ENCODE data around the gene STAT1.

STAT1 gene

DNA sequence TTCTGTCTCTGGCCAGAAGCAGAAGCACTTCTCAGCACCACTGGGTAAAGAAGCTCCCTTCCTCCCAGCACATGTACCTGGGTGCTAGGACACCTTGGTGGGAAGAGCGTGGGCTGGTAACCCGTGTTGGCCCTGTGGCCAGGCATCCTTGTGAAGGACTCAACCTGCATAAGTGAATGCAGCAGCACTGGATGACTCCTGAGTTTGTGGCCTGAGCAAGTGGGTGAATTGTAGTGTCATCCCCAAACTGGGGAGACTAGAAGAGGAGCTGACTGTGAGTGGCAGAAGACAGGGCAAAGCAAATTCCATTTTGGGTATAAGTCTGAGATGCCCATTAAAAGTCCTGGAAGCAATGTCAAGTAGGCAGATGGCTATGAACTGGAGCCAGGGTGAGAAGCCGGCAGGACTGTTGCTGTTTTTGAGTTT, 63.4 kb downstream of the STAT1 start:
- Histone ChIP-seq H3K4me3 (ENCODE audit: low read depth in 1 of 5, low read length in 5 of 5) (no peak overlapping the region), H3K36me3 (ENCODE audit: control insufficient read depth in 5 of 5, insufficient read depth in 5 of 5, low read length in 5 of 5) (no peaks in the 10 kb centered on the region), H3K27me3 (ENCODE audit: control insufficient read depth in 5 of 5, insufficient read depth in 4 of 5, low read length in 5 of 5) (no peaks in the 10 kb centered on the region), H3K27ac (ENCODE audit: low read depth, low read length) (no peak overlapping the region), H3K9me3 (ENCODE audit: control insufficient read depth in 5 of 5, low read length in 5 of 5) (no peaks in the 10 kb centered on the region), H3K9ac (ENCODE audit: low read length in 5 of 5) (no peak overlapping the region), H3K4me1 (ENCODE audit: control insufficient read depth in 5 of 5, insufficient read depth in 5 of 5, low read length in 5 of 5) (peaks cover 0 to 17% (median 14%) of the 10 kb centered on the region in 5 donors)

DNA sequence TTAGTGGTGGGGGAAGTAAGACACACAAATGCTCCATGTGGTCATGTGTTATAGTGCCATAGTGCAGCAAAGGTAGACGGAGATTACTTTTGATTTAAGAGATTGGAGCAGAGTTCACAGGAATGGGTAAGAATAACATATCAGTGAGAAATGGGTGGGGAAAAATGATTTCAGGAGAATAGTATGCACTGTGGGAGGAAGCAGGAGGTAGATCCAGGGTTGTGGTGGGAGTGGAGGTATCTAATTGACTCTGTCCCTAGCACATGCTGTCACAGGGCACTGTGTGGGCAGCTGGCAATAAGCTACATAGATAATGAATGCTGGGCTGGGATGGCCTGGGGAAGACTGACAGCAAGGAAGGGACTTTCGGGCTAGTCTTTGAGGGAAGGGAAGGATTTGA, 65.3 kb downstream of the STAT1 start:
- H3K9me3 ChIP-seq (ENCODE audit: control insufficient read depth in 5 of 5, low read length in 5 of 5): no peaks in the 10 kb centered on the region
- H3K4me3 ChIP-seq (ENCODE audit: low read depth in 1 of 5, low read length in 5 of 5): no peak overlapping the region
- peaks cover 0 to 18% (median 14%) of the 10 kb centered on the region in 5 donors for H3K4me1 ChIP-seq (ENCODE audit: control insufficient read depth in 5 of 5, insufficient read depth in 5 of 5, low read length in 5 of 5)
- no peaks in the 10 kb centered on the region for H3K36me3 ChIP-seq (ENCODE audit: control insufficient read depth in 5 of 5, insufficient read depth in 5 of 5, low read length in 5 of 5)
- no peak overlapping the region for H3K27ac ChIP-seq (ENCODE audit: low read depth, low read length)
- no peaks in the 10 kb centered on the region for H3K27me3 ChIP-seq (ENCODE audit: control insufficient read depth in 5 of 5, insufficient read depth in 4 of 5, low read length in 5 of 5)
- H3K9ac ChIP-seq (ENCODE audit: low read length in 5 of 5): no peak overlapping the region

DNA sequence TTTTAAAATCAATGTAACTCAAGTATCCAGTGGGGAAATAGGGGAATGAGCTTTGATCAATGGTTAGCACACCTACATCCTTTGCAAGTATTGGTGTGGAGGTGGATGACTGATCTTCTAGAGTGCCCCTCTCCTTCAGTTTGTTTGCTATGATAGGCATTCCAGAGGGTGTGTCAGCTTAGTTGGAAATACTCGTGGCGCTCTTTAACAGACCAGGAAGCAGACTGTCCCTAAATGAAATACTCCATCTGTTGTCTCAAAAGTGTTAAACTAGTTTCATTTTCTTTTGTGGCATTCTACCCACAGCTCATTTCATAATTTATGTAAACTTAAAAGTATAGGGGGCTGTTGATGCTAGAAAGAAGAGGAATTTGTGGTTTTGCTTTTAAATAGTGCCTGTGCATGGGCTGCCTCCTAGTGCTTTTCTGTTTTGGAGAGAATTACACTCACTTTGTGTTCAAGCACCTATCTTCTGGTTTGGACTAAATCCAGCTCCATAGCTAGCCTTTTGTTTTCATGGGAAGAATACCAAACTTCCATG, 66.2 kb downstream of the STAT1 start:
- Histone ChIP-seq H3K4me1 (ENCODE audit: control insufficient read depth in 5 of 5, insufficient read depth in 5 of 5, low read length in 5 of 5) (peaks cover 0 to 18% (median 14%) of the 10 kb centered on the region in 5 donors), H3K27me3 (ENCODE audit: control insufficient read depth in 5 of 5, insufficient read depth in 4 of 5, low read length in 5 of 5) (no peaks in the 10 kb centered on the region), H3K4me3 (ENCODE audit: low read depth in 1 of 5, low read length in 5 of 5) (peak overlapping the region in 1 of 5 donors; percentile 38), H3K36me3 (ENCODE audit: control insufficient read depth in 5 of 5, insufficient read depth in 5 of 5, low read length in 5 of 5) (no peaks in the 10 kb centered on the region), H3K9me3 (ENCODE audit: control insufficient read depth in 5 of 5, low read length in 5 of 5) (no peaks in the 10 kb centered on the region), H3K9ac (ENCODE audit: low read length in 5 of 5) (peak overlapping the region in 2 of 5 donors; percentile 26 to 32), H3K27ac (ENCODE audit: low read depth, low read length) (no peak overlapping the region)

DNA sequence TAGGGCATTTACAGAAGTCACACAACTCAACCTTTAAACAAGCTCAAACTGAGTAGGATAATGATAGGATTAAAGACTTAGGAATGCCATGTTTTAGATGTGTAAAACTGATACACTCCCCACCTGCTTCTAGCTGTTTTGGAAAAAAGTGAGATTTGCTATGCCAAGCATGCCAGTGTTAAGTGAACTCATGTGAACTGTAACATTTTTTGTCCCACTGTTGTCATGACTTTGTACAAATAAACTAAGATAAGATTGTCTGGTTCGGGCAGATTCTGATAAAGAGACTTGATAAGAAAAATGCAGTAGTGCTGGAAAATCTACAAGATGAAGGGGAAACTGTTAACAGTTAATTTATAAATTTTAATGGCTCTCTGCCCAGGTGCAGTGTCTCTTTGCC, 66.8 kb downstream of the STAT1 start:
- no peaks in the 10 kb centered on the region for H3K36me3 ChIP-seq (ENCODE audit: control insufficient read depth in 5 of 5, insufficient read depth in 5 of 5, low read length in 5 of 5)
- peaks cover 0 to 18% (median 14%) of the 10 kb centered on the region in 5 donors for H3K4me1 ChIP-seq (ENCODE audit: control insufficient read depth in 5 of 5, insufficient read depth in 5 of 5, low read length in 5 of 5)
- H3K9ac ChIP-seq (ENCODE audit: low read length in 5 of 5): no peak overlapping the region
- H3K9me3 ChIP-seq (ENCODE audit: control insufficient read depth in 5 of 5, low read length in 5 of 5): no peaks in the 10 kb centered on the region
- H3K27me3 ChIP-seq (ENCODE audit: control insufficient read depth in 5 of 5, insufficient read depth in 4 of 5, low read length in 5 of 5): no peaks in the 10 kb centered on the region
- H3K4me3 ChIP-seq (ENCODE audit: low read depth in 1 of 5, low read length in 5 of 5): no peak overlapping the region
- no peak overlapping the region for H3K27ac ChIP-seq (ENCODE audit: low read depth, low read length)

DNA sequence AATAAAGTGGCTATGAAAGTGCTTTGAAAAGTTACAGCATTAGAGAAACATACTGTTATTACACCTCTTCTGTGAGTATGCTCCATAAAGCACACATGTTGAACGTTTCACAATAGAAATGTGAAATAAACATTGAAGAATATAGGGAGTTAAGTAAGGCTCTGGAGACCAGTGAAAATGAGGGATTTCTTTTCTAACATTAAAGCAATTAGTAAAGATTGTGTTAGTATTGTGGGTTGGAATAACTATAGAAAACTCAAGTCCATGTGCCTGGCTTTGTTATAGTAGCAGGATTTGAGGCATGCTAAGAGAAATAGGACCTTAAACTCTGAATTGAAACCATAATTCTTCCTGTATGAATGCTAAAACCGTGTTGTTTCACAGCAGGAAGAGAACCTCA, 70.3 kb downstream of the STAT1 start:
- Histone ChIP-seq H3K27me3 (ENCODE audit: control insufficient read depth in 5 of 5, insufficient read depth in 4 of 5, low read length in 5 of 5) (no peaks in the 10 kb centered on the region), H3K4me3 (ENCODE audit: low read depth in 1 of 5, low read length in 5 of 5) (no peak overlapping the region), H3K9me3 (ENCODE audit: control insufficient read depth in 5 of 5, low read length in 5 of 5) (no peaks in the 10 kb centered on the region), H3K4me1 (ENCODE audit: control insufficient read depth in 5 of 5, insufficient read depth in 5 of 5, low read length in 5 of 5) (peaks cover 0 to 23% (median 19%) of the 10 kb centered on the region in 5 donors), H3K27ac (ENCODE audit: low read depth, low read length) (no peak overlapping the region), H3K36me3 (ENCODE audit: control insufficient read depth in 5 of 5, insufficient read depth in 5 of 5, low read length in 5 of 5) (no peaks in the 10 kb centered on the region), H3K9ac (ENCODE audit: low read length in 5 of 5) (no peak overlapping the region)

DNA sequence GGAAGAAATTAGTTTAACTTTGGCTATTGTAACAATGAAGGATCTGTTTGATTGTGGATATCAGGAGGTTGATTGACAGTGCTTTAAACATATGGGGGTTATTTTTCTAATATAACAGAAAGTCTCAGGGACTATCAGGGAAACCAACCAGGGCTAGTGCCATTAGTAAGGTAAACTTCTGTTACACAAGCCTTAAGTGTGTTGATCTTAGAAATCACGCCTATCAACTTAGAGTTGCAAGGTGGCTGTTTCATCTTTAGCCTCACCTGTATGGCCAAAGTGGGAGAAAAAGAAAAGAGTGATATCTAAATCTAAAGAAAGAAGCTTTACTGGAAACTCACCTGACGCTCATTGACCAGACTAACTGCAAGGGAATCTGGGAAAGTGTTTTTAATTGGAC, 71.3 kb downstream of the STAT1 start:
- H3K4me1 ChIP-seq (ENCODE audit: control insufficient read depth in 5 of 5, insufficient read depth in 5 of 5, low read length in 5 of 5): peaks cover 0 to 22% (median 13%) of the 10 kb centered on the region in 5 donors
- H3K4me3 ChIP-seq (ENCODE audit: low read depth in 1 of 5, low read length in 5 of 5): no peak overlapping the region
- H3K9ac ChIP-seq (ENCODE audit: low read length in 5 of 5): no peak overlapping the region
- H3K36me3 ChIP-seq (ENCODE audit: control insufficient read depth in 5 of 5, insufficient read depth in 5 of 5, low read length in 5 of 5): no peaks in the 10 kb centered on the region
- H3K27ac ChIP-seq (ENCODE audit: low read depth, low read length): no peak overlapping the region
- no peaks in the 10 kb centered on the region for H3K27me3 ChIP-seq (ENCODE audit: control insufficient read depth in 5 of 5, insufficient read depth in 4 of 5, low read length in 5 of 5)
- H3K9me3 ChIP-seq (ENCODE audit: control insufficient read depth in 5 of 5, low read length in 5 of 5): no peaks in the 10 kb centered on the region

DNA sequence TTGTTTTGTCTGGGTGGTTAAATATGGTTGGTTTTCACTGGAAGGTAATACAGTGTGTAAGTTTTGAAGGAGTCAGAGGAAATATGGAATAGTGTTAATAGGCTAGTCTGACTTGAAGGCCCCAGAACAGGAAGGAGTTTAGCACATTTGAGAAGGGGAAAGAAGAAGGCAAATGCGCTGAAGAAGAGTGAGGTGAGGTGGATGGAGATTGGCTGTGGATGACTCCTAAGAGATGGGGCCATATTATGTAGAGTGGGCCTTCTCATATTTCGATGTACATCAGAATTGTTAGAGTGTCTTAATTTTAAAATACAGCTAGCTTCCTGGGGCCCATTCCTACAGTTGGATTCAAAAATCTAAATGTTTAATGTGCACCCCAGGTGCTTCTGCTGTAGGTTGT, 72.4 kb downstream of the STAT1 start:
- Histone ChIP-seq H3K4me3 (ENCODE audit: low read depth in 1 of 5, low read length in 5 of 5) (no peak overlapping the region), H3K9me3 (ENCODE audit: control insufficient read depth in 5 of 5, low read length in 5 of 5) (no peaks in the 10 kb centered on the region), H3K4me1 (ENCODE audit: control insufficient read depth in 5 of 5, insufficient read depth in 5 of 5, low read length in 5 of 5) (peaks cover 0 to 18% (median 8%) of the 10 kb centered on the region in 5 donors), H3K9ac (ENCODE audit: low read length in 5 of 5) (no peak overlapping the region), H3K36me3 (ENCODE audit: control insufficient read depth in 5 of 5, insufficient read depth in 5 of 5, low read length in 5 of 5) (no peaks in the 10 kb centered on the region), H3K27me3 (ENCODE audit: control insufficient read depth in 5 of 5, insufficient read depth in 4 of 5, low read length in 5 of 5) (no peaks in the 10 kb centered on the region), H3K27ac (ENCODE audit: low read depth, low read length) (no peak overlapping the region)

DNA sequence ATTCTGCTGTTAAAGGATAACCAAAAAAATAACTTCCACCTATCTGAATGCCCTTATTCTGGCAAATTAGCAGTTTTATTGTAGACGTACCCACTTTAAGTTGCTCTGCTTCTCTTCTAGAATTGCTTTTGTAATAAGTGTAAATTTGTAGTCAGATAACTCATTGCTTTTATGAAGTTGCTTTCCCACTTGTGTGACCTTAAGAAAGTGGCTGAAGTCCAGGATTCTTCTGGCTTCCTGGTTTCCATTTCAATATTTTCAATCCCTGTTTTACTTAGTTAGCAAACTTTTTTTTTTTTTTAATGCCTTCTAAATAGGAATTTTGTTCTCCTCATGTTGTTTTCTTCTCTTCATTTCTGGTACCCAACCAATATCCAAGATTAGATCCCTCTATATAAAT, 73.5 kb downstream of the STAT1 start:
- H3K27me3 ChIP-seq (ENCODE audit: control insufficient read depth in 5 of 5, insufficient read depth in 4 of 5, low read length in 5 of 5): no peaks in the 10 kb centered on the region
- H3K9me3 ChIP-seq (ENCODE audit: control insufficient read depth in 5 of 5, low read length in 5 of 5): no peaks in the 10 kb centered on the region
- no peak overlapping the region for H3K27ac ChIP-seq (ENCODE audit: low read depth, low read length)
- peaks cover 0 to 18% (median 8%) of the 10 kb centered on the region in 5 donors for H3K4me1 ChIP-seq (ENCODE audit: control insufficient read depth in 5 of 5, insufficient read depth in 5 of 5, low read length in 5 of 5)
- no peak overlapping the region for H3K4me3 ChIP-seq (ENCODE audit: low read depth in 1 of 5, low read length in 5 of 5)
- no peak overlapping the region for H3K9ac ChIP-seq (ENCODE audit: low read length in 5 of 5)
- peaks cover 0 to 6% (median 0%) of the 10 kb centered on the region in 5 donors for H3K36me3 ChIP-seq (ENCODE audit: control insufficient read depth in 5 of 5, insufficient read depth in 5 of 5, low read length in 5 of 5)

DNA sequence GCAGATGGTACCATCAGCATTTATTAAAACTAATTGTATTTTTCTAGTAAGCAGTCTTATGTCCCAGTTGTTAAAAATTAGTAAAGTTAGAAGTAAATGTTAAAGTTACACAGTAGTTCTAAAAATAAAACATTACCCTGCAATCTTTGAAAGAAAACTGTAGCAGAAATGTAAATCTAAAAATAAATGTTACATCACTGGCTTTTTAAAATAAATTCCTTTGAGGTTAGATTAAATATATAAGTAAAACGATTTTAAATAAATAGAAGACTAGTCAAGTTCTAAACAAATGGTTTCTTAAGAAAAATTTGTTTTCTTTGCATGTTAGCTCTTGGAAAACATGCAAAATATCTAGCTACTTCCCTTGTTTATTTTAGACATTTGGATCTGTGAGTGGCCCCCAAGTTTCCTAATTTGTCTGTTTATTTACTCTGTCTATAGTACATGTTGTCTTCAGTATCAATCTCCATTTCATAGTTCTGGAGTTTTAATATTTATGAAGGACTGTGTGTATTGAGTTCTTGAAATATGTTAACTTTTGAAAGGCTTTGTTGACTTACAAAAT, 75.1 kb downstream of the STAT1 start:
- H3K4me3 ChIP-seq (ENCODE audit: low read depth in 1 of 5, low read length in 5 of 5): no peak overlapping the region
- no peaks in the 10 kb centered on the region for H3K27me3 ChIP-seq (ENCODE audit: control insufficient read depth in 5 of 5, insufficient read depth in 4 of 5, low read length in 5 of 5)
- H3K9ac ChIP-seq (ENCODE audit: low read length in 5 of 5): no peak overlapping the region
- no peak overlapping the region for H3K27ac ChIP-seq (ENCODE audit: low read depth, low read length)
- H3K9me3 ChIP-seq (ENCODE audit: control insufficient read depth in 5 of 5, low read length in 5 of 5): no peaks in the 10 kb centered on the region
- peaks cover 0 to 13% (median 0%) of the 10 kb centered on the region in 5 donors for H3K36me3 ChIP-seq (ENCODE audit: control insufficient read depth in 5 of 5, insufficient read depth in 5 of 5, low read length in 5 of 5)
- H3K4me1 ChIP-seq (ENCODE audit: control insufficient read depth in 5 of 5, insufficient read depth in 5 of 5, low read length in 5 of 5): peaks cover 0 to 18% (median 6%) of the 10 kb centered on the region in 5 donors

DNA sequence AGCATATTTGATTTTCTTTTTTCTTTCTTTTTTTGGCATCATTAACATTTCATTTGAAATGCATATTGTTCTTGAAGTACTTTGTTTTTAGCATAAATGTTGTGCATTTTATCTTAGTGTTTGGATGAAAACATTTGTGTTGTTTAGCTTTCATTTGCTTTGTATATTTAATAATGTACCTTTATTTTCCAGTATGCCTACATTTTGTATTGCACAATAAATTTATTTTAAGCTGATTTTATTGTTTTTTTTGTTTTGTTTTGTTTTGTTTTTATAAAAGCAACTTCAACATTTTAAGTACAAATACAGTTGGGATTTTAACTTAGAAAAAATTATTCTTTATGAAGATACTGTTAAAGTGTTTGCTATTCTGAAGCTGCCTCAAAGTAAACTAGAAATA, 78.9 kb downstream of the STAT1 start:
- no peak overlapping the region for H3K9ac ChIP-seq (ENCODE audit: low read length in 5 of 5)
- H3K4me3 ChIP-seq (ENCODE audit: low read depth in 1 of 5, low read length in 5 of 5): no peak overlapping the region
- no peak overlapping the region for H3K27ac ChIP-seq (ENCODE audit: low read depth, low read length)
- peaks cover 0 to 8% (median 3%) of the 10 kb centered on the region in 5 donors for H3K4me1 ChIP-seq (ENCODE audit: control insufficient read depth in 5 of 5, insufficient read depth in 5 of 5, low read length in 5 of 5)
- H3K27me3 ChIP-seq (ENCODE audit: control insufficient read depth in 5 of 5, insufficient read depth in 4 of 5, low read length in 5 of 5): no peaks in the 10 kb centered on the region
- peaks cover 4 to 26% (median 11%) of the 10 kb centered on the region in 5 donors for H3K36me3 ChIP-seq (ENCODE audit: control insufficient read depth in 5 of 5, insufficient read depth in 5 of 5, low read length in 5 of 5)
- no peaks in the 10 kb centered on the region for H3K9me3 ChIP-seq (ENCODE audit: control insufficient read depth in 5 of 5, low read length in 5 of 5)
